Stimulated activated naive CD8-positive, alpha-beta T cell treated with anti-CD3 and anti-CD28 coated beads, Interleukin-15, Interleukin-2, amounts not matched to agents 100 ng/mL and 50 ng/mL, for 24 hours (primary cell): ENCODE results near the gene MMP28.

Source experiments
- H3K27ac Mint-ChIP-seq: one replicate; pipeline ENCODE4 v1.8.0; 2021; ENCODE audit warnings: mild to moderate bottlenecking, mixed read lengths
- H3K27me3 Mint-ChIP-seq: one replicate; pipeline ENCODE4 v1.8.0; 2021; ENCODE audit warnings: mixed read lengths
- H3K36me3 Mint-ChIP-seq: one replicate; pipeline ENCODE4 v1.8.0; 2021; ENCODE audit warnings: low read depth, mixed read lengths
- H3K4me1 Mint-ChIP-seq: one replicate; pipeline ENCODE4 v1.8.0; 2021; ENCODE audit warnings: low read depth, mixed read lengths
- H3K4me3 Mint-ChIP-seq: one replicate; pipeline ENCODE4 v1.8.0; 2021; ENCODE audit warnings: mild to moderate bottlenecking, mixed read lengths
- H3K9me3 Mint-ChIP-seq: one replicate; pipeline ENCODE4 v1.8.0; 2021; ENCODE audit warnings: mixed read lengths

Gene MMP28

DNA sequence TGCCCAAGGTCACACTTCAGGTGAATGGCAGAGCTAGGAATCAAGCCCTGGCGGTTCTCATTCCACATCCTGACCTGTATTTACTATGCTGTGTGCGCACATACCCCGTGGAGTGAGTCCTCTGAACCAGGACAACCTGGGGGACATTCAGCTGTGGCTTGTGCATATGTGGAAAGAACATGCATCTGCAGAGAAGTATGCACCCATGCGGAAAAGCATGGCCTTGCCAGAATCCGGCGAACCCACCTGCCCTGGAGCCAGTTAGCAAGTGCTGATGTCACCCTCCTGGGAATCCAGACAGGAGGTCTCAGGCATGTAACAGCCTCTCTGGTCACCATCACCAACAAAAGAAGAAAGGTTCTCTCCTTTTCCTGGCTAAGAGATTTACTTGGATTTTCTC is 62.1 kb downstream of the MMP28 start:
- H3K27me3 Mint-ChIP-seq, result no peaks in the 10 kb centered on the region
- H3K36me3 Mint-ChIP-seq, result peaks cover 9% of the 10 kb centered on the region
- H3K27ac Mint-ChIP-seq, result no peak overlapping the region
- H3K4me3 Mint-ChIP-seq, result no peak overlapping the region
- H3K4me1 Mint-ChIP-seq, result peaks cover 15% of the 10 kb centered on the region
- H3K9me3 Mint-ChIP-seq, result no peaks in the 10 kb centered on the region

- Mint-ChIP-seq H3K27ac (no peak overlapping the region), H3K4me3 (no peak overlapping the region), H3K4me1 (peaks cover 15% of the 10 kb centered on the region), H3K36me3 (peaks cover 14% of the 10 kb centered on the region), H3K27me3 (no peaks in the 10 kb centered on the region), H3K9me3 (no peaks in the 10 kb centered on the region)
These were observed 62.7 kb downstream of the MMP28 start for GRCh38 chr17:35732806-35733136.

DNA sequence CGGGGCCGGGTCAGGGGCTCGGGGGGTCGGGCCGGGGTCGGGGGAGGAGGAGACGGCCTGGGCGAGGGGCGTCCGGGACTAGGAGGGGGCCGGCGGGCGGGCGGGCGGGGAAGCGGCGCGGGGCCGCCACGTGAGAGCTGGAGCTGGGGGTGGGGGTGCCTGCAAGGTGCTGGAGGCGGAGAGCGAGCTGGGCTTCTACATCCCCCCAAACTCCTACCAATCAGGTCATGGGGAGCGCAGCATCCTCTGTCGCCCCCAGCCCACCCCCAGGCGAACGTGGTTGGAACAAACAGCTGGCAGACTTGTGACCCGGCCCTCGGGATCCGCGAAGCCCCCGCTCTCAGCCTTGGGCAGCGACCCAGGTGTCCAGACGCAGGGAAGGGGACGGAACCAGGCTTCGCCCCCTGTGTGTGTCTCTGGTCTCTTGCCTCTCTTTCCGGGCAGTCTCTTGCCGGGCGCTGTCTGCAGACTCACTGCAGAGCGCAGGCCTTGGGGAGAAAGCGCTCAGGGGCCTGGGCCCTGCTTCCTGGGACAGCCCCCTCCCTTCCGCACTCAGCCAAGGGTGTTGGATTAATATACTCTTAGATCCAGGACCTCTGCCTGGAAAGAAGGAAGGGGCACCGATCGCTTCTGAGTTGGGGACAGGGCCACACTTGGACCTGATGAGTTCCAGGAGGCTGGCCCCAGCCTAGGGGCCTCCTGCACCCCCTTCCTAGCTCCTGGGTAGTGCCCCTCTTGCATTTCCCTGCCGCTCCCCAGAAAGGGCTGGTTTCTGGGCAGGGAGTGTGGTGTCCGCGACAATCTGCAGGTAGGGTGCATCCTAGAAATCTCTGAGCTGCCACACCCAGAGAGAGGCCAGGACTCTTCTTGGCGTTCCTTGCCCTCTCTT is 63.3 kb downstream of the MMP28 start:
- peaks cover 15% of the 10 kb centered on the region for H3K4me1 Mint-ChIP-seq
- peak overlapping the region; percentile 66 for H3K4me3 Mint-ChIP-seq
- no peaks in the 10 kb centered on the region for H3K9me3 Mint-ChIP-seq
- H3K27ac Mint-ChIP-seq, result no peak overlapping the region
- peaks cover 17% of the 10 kb centered on the region for H3K36me3 Mint-ChIP-seq
- no peaks in the 10 kb centered on the region for H3K27me3 Mint-ChIP-seq

DNA sequence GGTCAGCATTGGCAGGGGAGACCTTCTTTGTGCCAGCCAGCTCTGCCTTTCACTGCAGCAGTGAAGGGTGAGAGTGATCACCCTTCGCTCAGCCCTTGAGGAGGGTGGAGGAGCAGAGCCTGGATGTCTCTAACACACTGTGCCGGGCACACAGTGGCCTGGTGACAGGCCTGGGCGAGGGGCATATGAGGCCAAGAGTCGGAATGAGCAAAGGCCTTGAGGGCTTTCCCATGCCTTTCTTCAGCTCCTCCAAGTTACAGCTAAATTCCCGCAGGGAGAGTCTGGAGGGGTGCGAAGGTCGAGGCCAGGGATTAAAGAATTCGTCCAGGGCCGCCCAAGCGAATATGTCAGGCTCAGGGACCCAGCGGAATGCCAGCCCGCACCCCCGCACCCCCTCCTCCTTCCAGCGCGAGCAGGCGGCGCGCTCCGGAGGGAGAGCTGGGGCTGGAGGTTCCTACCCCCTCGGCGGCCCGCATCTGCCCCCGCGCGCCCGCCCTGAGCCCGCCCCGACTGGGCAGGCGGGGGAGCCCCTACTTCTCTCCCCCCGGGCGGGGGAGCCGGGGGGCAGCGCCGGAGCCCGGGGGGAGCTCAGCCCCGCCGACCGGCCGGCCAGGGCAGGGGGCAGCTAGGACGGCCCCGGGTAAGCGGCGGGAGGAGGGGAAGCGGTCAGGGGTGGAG is 64.1 kb downstream of the MMP28 start, which contains the start of gene RASL10B:
RASL10B (plus strand) TSS at position 401 of the 678 bp plus-strand sequence. CDS start 3,546 bp downstream, outside the sequence.
- Mint-ChIP-seq H3K9me3 (no peaks in the 10 kb centered on the region), H3K4me3 (peak within 1 kb of the TSS; percentile 66), H3K27ac (no peak within 1 kb of the TSS), H3K27me3 (no peaks in the 10 kb centered on the region), H3K4me1 (peaks cover 15% of the 10 kb centered on the region), H3K36me3 (peaks cover 17% of the 10 kb centered on the region)

- Mint-ChIP-seq H3K36me3 (peaks cover 22% of the 10 kb centered on the region), H3K27ac (no peak overlapping the region), H3K27me3 (no peaks in the 10 kb centered on the region), H3K9me3 (no peaks in the 10 kb centered on the region), H3K4me1 (peaks cover 15% of the 10 kb centered on the region), H3K4me3 (peak overlapping the region; percentile 56)
These were observed 64.9 kb downstream of the MMP28 start for GRCh38 chr17:35730400-35731005.

GRCh38 chr17:35729405-35729833 is 66.0 kb downstream of the MMP28 start:
- Mint-ChIP-seq H3K4me1 (peaks cover 15% of the 10 kb centered on the region), H3K4me3 (no peak overlapping the region), H3K36me3 (peaks cover 33% of the 10 kb centered on the region), H3K27me3 (no peaks in the 10 kb centered on the region), H3K9me3 (no peaks in the 10 kb centered on the region), H3K27ac (no peak overlapping the region)

GRCh38 chr17:35728551-35728950 is 66.9 kb downstream of the MMP28 start:
- no peak overlapping the region for H3K4me3 Mint-ChIP-seq
- H3K36me3 Mint-ChIP-seq, result peaks cover 42% of the 10 kb centered on the region
- H3K27ac Mint-ChIP-seq, result no peak overlapping the region
- H3K4me1 Mint-ChIP-seq, result peaks cover 15% of the 10 kb centered on the region
- no peaks in the 10 kb centered on the region for H3K9me3 Mint-ChIP-seq
- no peaks in the 10 kb centered on the region for H3K27me3 Mint-ChIP-seq

DNA sequence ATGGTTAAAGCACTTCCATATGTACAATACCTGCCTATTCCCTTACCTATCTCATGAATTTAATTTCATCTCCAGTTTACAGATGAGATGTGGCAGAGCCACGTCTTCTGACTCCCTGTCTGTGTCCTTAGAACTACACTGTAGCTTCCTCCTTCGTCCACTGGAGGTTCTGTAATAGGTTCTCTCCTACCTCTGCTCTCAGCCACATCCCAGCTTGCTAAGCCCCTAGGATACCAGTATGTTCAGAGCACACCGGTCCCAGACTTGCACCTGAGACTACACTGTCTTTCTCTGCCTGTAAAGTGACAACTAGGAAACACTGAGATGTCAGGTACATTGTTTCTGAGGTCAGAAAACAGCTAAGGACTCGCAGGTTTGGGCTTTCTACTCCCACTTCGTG is 67.8 kb downstream of the MMP28 start:
- Mint-ChIP-seq H3K4me1 (peaks cover 15% of the 10 kb centered on the region), H3K4me3 (no peak overlapping the region), H3K9me3 (no peaks in the 10 kb centered on the region), H3K27me3 (no peaks in the 10 kb centered on the region), H3K36me3 (peaks cover 49% of the 10 kb centered on the region), H3K27ac (no peak overlapping the region)

GRCh38 chr17:35726953-35727460 is 68.4 kb downstream of the MMP28 start:
- H3K4me3 Mint-ChIP-seq, result no peak overlapping the region
- no peak overlapping the region for H3K27ac Mint-ChIP-seq
- H3K27me3 Mint-ChIP-seq, result no peaks in the 10 kb centered on the region
- peaks cover 49% of the 10 kb centered on the region for H3K36me3 Mint-ChIP-seq
- H3K9me3 Mint-ChIP-seq, result no peaks in the 10 kb centered on the region
- H3K4me1 Mint-ChIP-seq, result peaks cover 15% of the 10 kb centered on the region

DNA sequence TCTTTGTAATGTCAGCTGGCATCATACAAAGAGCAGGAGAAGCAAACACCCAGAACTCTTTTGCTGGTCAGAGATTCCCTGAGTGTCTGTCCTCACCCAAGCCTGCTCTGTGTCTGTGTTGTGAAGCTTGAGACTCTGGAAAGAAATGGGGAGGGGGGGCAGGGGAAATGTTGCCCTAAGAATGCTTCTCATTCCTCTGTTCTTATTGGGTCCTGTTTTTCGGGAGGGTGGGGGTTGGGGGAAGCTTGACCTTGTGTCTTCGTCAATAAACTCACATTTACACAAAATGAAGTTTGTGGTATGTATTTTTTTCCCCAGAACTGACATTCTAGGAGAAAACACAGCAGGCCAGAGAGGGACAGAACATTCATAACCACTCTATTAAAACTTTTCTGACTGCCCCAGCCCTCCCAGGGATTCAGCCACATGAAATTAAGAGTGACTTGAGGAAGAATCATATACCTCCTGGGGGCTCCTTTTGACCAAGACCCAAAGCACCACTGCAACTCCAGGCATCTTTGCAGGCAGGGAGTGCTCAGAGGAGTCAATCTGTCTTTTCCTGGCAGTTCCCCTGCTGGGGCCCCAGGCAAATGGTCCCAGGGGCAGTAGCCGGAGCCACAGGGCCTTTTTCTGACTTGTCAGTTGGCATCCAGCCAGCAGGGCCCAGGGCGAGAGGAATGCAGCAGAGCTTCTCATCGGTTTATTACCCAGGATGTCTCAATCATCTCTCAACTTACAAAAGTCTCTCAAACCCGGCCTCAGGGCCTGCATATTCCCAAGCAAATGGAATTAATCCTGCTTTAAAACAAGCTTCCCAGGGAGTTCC is 69.1 kb downstream of the MMP28 start:
- Mint-ChIP-seq H3K4me1 (peaks cover 14% of the 10 kb centered on the region), H3K27ac (no peak overlapping the region), H3K4me3 (no peak overlapping the region), H3K36me3 (peaks cover 49% of the 10 kb centered on the region), H3K9me3 (no peaks in the 10 kb centered on the region), H3K27me3 (no peaks in the 10 kb centered on the region)

DNA sequence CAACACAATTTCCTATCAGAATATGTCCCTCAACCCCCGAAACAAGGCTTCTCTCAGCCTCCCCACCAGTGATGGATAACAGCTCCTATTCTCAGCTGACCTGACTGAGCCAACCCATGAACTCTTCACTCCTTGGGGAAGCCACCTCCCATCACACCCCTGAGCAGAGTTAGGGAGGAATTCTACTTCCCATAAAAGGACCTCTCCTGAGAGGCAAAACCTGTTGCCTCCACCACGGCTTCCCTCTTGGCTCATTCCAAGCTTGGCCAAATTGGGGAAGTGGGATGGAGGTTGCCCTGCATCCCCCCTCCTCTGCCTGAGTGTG is 69.7 kb downstream of the MMP28 start:
- peaks cover 52% of the 10 kb centered on the region for H3K36me3 Mint-ChIP-seq
- no peaks in the 10 kb centered on the region for H3K9me3 Mint-ChIP-seq
- no peak overlapping the region for H3K27ac Mint-ChIP-seq
- peaks cover 9% of the 10 kb centered on the region for H3K4me1 Mint-ChIP-seq
- H3K27me3 Mint-ChIP-seq, result no peaks in the 10 kb centered on the region
- no peak overlapping the region for H3K4me3 Mint-ChIP-seq

DNA sequence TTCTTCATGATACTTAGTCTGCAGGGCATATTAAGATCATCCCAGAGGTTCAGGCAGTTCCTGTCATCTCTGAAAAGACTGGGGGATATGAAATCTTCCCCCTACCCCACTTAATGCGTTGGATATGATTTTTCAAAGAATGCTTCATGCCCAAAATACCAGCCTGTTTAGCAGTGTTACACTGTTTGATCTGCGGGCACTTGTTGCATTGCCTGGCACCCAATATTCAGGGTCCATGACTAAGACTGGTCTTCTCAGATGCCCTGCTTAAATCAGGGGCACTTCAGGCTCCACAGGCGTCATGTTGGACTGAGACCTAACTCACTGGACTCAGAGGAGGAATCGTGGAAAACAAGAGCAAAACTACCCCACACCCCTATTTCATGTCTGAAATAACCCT is 70.4 kb downstream of the MMP28 start:
- H3K27ac Mint-ChIP-seq, result no peak overlapping the region
- no peaks in the 10 kb centered on the region for H3K27me3 Mint-ChIP-seq
- H3K9me3 Mint-ChIP-seq, result no peaks in the 10 kb centered on the region
- no peak overlapping the region for H3K4me3 Mint-ChIP-seq
- peaks cover 3% of the 10 kb centered on the region for H3K4me1 Mint-ChIP-seq
- H3K36me3 Mint-ChIP-seq, result peaks cover 52% of the 10 kb centered on the region

DNA sequence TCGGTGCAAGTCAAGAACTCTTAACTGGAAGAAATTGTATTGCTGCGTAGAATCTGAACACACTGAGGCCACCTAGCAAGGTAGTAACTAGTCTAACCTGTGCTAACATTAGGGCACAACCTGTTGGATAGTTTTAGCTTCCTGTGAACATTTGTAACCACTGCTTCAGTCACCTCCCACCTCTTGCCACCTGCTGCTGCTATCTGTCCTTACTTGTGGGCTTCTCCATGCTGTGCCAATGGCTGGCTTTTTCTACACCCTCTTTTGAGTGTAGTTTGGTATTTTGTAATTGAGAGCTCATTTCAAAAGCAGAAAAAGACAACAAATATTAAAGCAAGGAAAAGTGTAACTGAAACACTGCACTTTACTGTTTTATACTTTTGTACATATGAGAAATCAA is 71.7 kb downstream of the MMP28 start:
- Mint-ChIP-seq H3K27ac (no peak overlapping the region), H3K4me3 (no peak overlapping the region), H3K9me3 (no peaks in the 10 kb centered on the region), H3K36me3 (peaks cover 62% of the 10 kb centered on the region), H3K27me3 (no peaks in the 10 kb centered on the region), H3K4me1 (no peaks in the 10 kb centered on the region)

DNA sequence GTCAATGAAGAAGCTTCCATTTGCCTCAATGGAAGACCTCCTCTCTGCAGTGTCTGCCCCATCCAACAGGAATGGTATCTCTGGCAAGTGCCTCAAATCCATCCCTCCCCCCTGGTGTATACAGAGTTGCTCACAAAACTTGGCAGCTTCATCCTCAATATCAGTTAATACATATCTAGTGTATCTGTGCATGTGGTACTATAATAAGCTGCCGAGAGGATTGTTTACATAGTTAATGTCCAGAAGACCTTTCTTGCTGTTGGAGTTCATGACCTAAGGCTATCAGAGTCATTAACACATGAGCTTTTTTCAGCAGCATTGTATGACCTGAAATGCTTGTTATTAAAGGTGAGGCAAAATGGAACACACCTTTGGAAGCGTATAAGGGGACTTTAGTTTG is 78.0 kb downstream of the MMP28 start:
- no peak overlapping the region for H3K27ac Mint-ChIP-seq

More for the DNA sequence above, 78.0 kb downstream of the MMP28 start:
- peaks cover 45% of the 10 kb centered on the region for H3K36me3 Mint-ChIP-seq
- H3K9me3 Mint-ChIP-seq, result no peaks in the 10 kb centered on the region
- no peak overlapping the region for H3K4me3 Mint-ChIP-seq
- no peaks in the 10 kb centered on the region for H3K4me1 Mint-ChIP-seq
- H3K27me3 Mint-ChIP-seq, result no peaks in the 10 kb centered on the region
